Calu3 (cell line): ENCODE results near the gene PCDHB8. TPM values are rescaled to one million over a fixed set of nuclear protein-coding genes. Genes with fewer than 3 reads are reported as not detected.
"Not testable (repeated sequence)": the region's sequence is repeated elsewhere in the genome, so short reads cannot be mapped to it uniquely, and the experiment has no call there.

Experiments
- BruUV-seq: library from RNA; stranded (reverse); fragments of 400-500 nt; replicated peaks from 2 replicates; lab custom pipeline; 2021; lab: Mats Ljungman, UMichigan
- CTCF ChIA-PET: fragments of 300-600 bp; sonication (Branson Sonifier 250); formaldehyde crosslinking; loops from one replicate; lab custom pipeline; 2022; ENCODE audit warnings: antibody characterized with exemption; lab: Charles Lee
- DNase-seq: peaks from one replicate; pipeline ENCODE4 v3.0.0; 2022
- H3K27ac Mint-ChIP-seq: one replicate; pipeline ENCODE4 v1.8.0; 2022; ENCODE audit warnings: mixed read lengths; ENCODE audit not compliant: unreplicated experiment
- H3K27me3 Mint-ChIP-seq: one replicate; pipeline ENCODE4 v1.8.0; 2022; ENCODE audit warnings: mixed read lengths; ENCODE audit not compliant: unreplicated experiment
- H3K36me3 Mint-ChIP-seq: one replicate; pipeline ENCODE4 v1.8.0; 2022; ENCODE audit warnings: mild to moderate bottlenecking, moderate library complexity, mixed read lengths; ENCODE audit not compliant: insufficient read depth, unreplicated experiment
- H3K4me1 Mint-ChIP-seq: one replicate; pipeline ENCODE4 v1.8.0; 2022; ENCODE audit warnings: mild to moderate bottlenecking, low read depth, mixed read lengths; ENCODE audit not compliant: unreplicated experiment
- H3K4me3 Mint-ChIP-seq: one replicate; pipeline ENCODE4 v1.8.0; 2022; ENCODE audit warnings: mild to moderate bottlenecking, low read depth, moderate library complexity, mixed read lengths; ENCODE audit not compliant: unreplicated experiment
- H3K9me3 Mint-ChIP-seq: one replicate; pipeline ENCODE4 v1.8.0; 2022; ENCODE audit warnings: low read depth, mixed read lengths; ENCODE audit not compliant: unreplicated experiment
- intact Hi-C: fragments of 100-400 bp; cut with micrococcal nuclease; formaldehyde crosslinking; loops from one replicate; pipeline ENCODE4 v1.10.0; 2022; ENCODE audit not compliant: unreplicated experiment
- total RNA-seq: library from RNA; stranded (reverse); gene quantifications from 2 replicates; pipeline ENCODE4 v1.2.3, GENCODE V29; 2022
- TF ChIP-seq, protein P1 (sequence below): fragments of 200-600 bp; IDR thresholded peaks from one replicate; pipeline ENCODE4 v1.8.0; 2022; ENCODE audit warnings: antibody characterized with exemption; ENCODE audit not compliant: unreplicated experiment

PCDHB8 gene
- total RNA-seq, 1 experiment from 2014 or later: 0.21 TPM

GRCh38 chr5:141172381-141173204 is 5.0 kb upstream of the PCDHB8 start, which contains the start of gene PCDHB7:
PCDHB7 (plus strand) TSS chr5:141172644; CDS start chr5:141172836, 192 bp downstream.
- H3K9me3 Mint-ChIP-seq: peaks cover 14% of the 10 kb centered on the region
- TF ChIP-seq, protein P1, sequence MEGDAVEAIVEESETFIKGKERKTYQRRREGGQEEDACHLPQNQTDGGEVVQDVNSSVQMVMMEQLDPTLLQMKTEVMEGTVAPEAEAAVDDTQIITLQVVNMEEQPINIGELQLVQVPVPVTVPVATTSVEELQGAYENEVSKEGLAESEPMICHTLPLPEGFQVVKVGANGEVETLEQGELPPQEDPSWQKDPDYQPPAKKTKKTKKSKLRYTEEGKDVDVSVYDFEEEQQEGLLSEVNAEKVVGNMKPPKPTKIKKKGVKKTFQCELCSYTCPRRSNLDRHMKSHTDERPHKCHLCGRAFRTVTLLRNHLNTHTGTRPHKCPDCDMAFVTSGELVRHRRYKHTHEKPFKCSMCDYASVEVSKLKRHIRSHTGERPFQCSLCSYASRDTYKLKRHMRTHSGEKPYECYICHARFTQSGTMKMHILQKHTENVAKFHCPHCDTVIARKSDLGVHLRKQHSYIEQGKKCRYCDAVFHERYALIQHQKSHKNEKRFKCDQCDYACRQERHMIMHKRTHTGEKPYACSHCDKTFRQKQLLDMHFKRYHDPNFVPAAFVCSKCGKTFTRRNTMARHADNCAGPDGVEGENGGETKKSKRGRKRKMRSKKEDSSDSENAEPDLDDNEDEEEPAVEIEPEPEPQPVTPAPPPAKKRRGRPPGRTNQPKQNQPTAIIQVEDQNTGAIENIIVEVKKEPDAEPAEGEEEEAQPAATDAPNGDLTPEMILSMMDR: peak; percentile 14
- BruUV-seq: no TSS peak
- peaks cover 4% of the 10 kb centered on the region for H3K36me3 Mint-ChIP-seq
- H3K4me3 Mint-ChIP-seq: no peak within 1 kb of the TSS
- no peak for DNase-seq
- intact Hi-C loops: no loop called here
- H3K4me1 Mint-ChIP-seq: no peaks in the 10 kb centered on the region
- CTCF ChIA-PET: no interaction called here
- no peak within 1 kb of the TSS for H3K27ac Mint-ChIP-seq
- H3K27me3 Mint-ChIP-seq: no peaks in the 10 kb centered on the region

DNA sequence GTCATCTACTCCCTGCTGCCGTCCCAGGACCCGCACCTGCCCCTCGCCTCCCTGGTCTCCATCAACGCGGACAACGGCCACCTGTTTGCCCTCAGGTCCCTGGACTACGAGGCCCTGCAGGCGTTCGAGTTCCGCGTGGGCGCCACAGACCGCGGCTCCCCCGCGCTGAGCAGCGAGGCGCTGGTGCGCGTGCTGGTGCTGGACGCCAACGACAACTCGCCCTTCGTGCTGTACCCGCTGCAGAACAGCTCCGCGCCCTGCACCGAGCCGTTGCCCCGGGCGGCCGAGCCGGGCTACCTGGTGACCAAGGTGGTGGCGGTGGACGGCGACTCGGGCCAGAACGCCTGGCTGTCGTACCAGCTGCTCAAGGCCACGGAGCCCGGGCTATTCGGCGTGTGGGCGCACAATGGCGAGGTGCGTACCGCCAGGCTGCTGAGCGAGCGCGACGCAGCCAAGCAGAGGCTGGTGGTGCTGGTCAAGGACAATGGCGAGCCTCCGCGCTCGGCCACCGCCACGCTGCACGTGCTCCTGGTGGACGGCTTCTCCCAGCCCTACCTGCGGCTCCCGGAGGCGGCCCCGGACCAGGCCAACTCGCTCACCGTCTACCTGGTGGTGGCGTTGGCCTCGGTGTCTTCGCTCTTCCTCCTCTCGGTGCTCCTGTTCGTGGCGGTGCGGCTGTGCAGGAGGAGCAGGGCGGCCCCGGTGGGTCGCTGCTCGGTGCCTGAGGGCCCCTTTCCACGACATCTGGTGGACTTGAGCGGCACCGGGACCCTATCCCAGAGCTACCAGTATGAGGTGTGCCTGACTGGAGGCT is 3.1 kb upstream of the PCDHB8 start:
- DNase-seq, H3K9me3 Mint-ChIP-seq, CTCF ChIA-PET, H3K4me1 Mint-ChIP-seq, H3K36me3 Mint-ChIP-seq, intact Hi-C loops, H3K27ac Mint-ChIP-seq, H3K4me3 Mint-ChIP-seq, H3K27me3 Mint-ChIP-seq, BruUV-seq: not testable (repeated sequence)

GRCh38 chr5:141175933-141176332 is 1.7 kb upstream of the PCDHB8 start:
- CTCF ChIA-PET: no interaction called here
- TF ChIP-seq, protein P1: no peak
- DNase-seq: no peak
- BruUV-seq: no TSS peak
- Mint-ChIP-seq H3K27ac (no peak overlapping the region), H3K4me1 (no peaks in the 10 kb centered on the region), H3K4me3 (no peak overlapping the region), H3K9me3 (peaks cover 3% of the 10 kb centered on the region), H3K27me3 (no peaks in the 10 kb centered on the region), H3K36me3 (peaks cover 4% of the 10 kb centered on the region)
- intact Hi-C loops: no loop called here

DNA sequence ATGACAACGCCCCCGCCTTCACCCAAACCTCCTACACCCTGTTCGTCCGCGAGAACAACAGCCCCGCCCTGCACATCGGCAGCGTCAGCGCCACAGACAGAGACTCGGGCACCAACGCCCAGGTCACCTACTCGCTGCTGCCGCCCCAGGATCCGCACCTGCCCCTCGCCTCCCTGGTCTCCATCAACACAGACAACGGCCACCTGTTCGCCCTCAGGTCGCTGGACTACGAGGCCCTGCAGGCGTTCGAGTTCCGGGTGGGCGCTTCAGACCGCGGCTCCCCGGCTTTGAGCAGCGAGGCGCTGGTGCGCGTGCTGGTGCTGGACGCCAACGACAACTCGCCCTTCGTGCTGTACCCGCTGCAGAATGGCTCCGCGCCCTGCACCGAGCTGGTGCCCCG is 1.8 kb downstream of the PCDHB8 start:
- intact Hi-C loops, H3K27me3 Mint-ChIP-seq, DNase-seq, H3K27ac Mint-ChIP-seq, H3K36me3 Mint-ChIP-seq, BruUV-seq, CTCF ChIA-PET, H3K4me1 Mint-ChIP-seq, H3K4me3 Mint-ChIP-seq: not testable (repeated sequence)
- H3K9me3 Mint-ChIP-seq: peaks cover 14% of the 10 kb centered on the region

GRCh38 chr5:141179876-141180275 is 2.3 kb downstream of the PCDHB8 start:
- CTCF ChIA-PET, H3K4me1 Mint-ChIP-seq, intact Hi-C loops, H3K27me3 Mint-ChIP-seq, BruUV-seq, DNase-seq, H3K36me3 Mint-ChIP-seq, H3K4me3 Mint-ChIP-seq, H3K27ac Mint-ChIP-seq: not testable (repeated sequence)
- peaks cover 17% of the 10 kb centered on the region for H3K9me3 Mint-ChIP-seq
